ENCODE data around the gene PYY. TPM values are rescaled to one million over a fixed set of nuclear protein-coding genes. Genes with fewer than 3 reads are reported as not detected.
"Not testable (repeated sequence)": the region's sequence is repeated elsewhere in the genome, so short reads cannot be mapped to it uniquely, and the experiment has no call there.

Gene PYY
- total and polyA plus RNA-seq, 3 experiments from 2014 or later = not detected

GRCh38 chr17:43949781-43950180 lies 4.0 kb downstream of the PYY start:
- ChIA-PET POLR2A (no interaction called here), CTCF (interaction anchor here (0.6 kb wide), 1 partner anchor 123 kb away, joined by 3 read pairs; no protein-coding TSS in a partner anchor)
- no peak overlapping the region for H3K4me3 ChIP-seq (ENCODE audit: low read length)
- peaks cover 0 to 13% (median 2%) of the 10 kb centered on the region in 3 donors for H3K4me1 Mint-ChIP-seq
- H3K27ac Mint-ChIP-seq = no peak overlapping the region
- DNase-seq = no peak
- H3K4me1 ChIP-seq (ENCODE audit: insufficient read depth, low read length) = no peaks in the 10 kb centered on the region
- no peak overlapping the region for H3K27ac ChIP-seq (ENCODE audit: low read depth, low read length)
- peaks cover 0 to 4% (median 0%) of the 10 kb centered on the region in 3 donors for H3K36me3 Mint-ChIP-seq
- no peaks in the 10 kb centered on the region for H3K9me3 Mint-ChIP-seq
- no peak overlapping the region for H3K4me3 Mint-ChIP-seq
- peaks cover 24% of the 10 kb centered on the region for H3K27me3 ChIP-seq (ENCODE audit: insufficient read depth, low read length, poor library complexity, severe bottlenecking)
- peaks cover 34 to 62% of the 10 kb centered on the region in 2 donors for H3K27me3 Mint-ChIP-seq
- H3K36me3 ChIP-seq (ENCODE audit: insufficient read depth, low read length) = no peaks in the 10 kb centered on the region
- H3K9me3 ChIP-seq (ENCODE audit: low read length) = no peaks in the 10 kb centered on the region

- peaks cover 11% of the 10 kb centered on the region for H3K27me3 ChIP-seq (ENCODE audit: insufficient read depth, low read length, poor library complexity, severe bottlenecking)
- Mint-ChIP-seq H3K27me3 (peaks cover 23 to 40% of the 10 kb centered on the region in 2 donors), H3K27ac (no peak overlapping the region), H3K4me1 (peaks cover 0 to 3% (median 0%) of the 10 kb centered on the region in 3 donors), H3K9me3 (no peaks in the 10 kb centered on the region), H3K4me3 (no peak overlapping the region), H3K36me3 (peaks cover 0 to 4% (median 0%) of the 10 kb centered on the region in 3 donors)
- H3K4me3 ChIP-seq (ENCODE audit: low read length) = no peak overlapping the region
- no peak for DNase-seq
- no peaks in the 10 kb centered on the region for H3K4me1 ChIP-seq (ENCODE audit: insufficient read depth, low read length)
- H3K36me3 ChIP-seq (ENCODE audit: insufficient read depth, low read length) = no peaks in the 10 kb centered on the region
- POLR2A ChIA-PET = no interaction called here
- H3K27ac ChIP-seq (ENCODE audit: low read depth, low read length) = no peak overlapping the region
- CTCF ChIA-PET = interaction anchor here (0.5 to 1.7 kb wide), 5 partner anchors 27 to 97 kb away, joined by 3 to 5 read pairs (median 3); no protein-coding TSS in a partner anchor
- H3K9me3 ChIP-seq (ENCODE audit: low read length) = no peaks in the 10 kb centered on the region
Measured at GRCh38 chr17:43946781-43947180, 7.0 kb downstream of the PYY start.

GRCh38 chr17:43945074-43945829 lies 8.5 kb downstream of the PYY start:
- no peak overlapping the region for H3K27ac Mint-ChIP-seq
- Histone ChIP-seq H3K27me3 (ENCODE audit: insufficient read depth, low read length, poor library complexity, severe bottlenecking) (peaks cover 5% of the 10 kb centered on the region), H3K4me3 (ENCODE audit: low read length) (no peak overlapping the region), H3K36me3 (ENCODE audit: insufficient read depth, low read length) (no peaks in the 10 kb centered on the region), H3K27ac (ENCODE audit: low read depth, low read length) (no peak overlapping the region), H3K9me3 (ENCODE audit: low read length) (no peaks in the 10 kb centered on the region), H3K4me1 (ENCODE audit: insufficient read depth, low read length) (no peaks in the 10 kb centered on the region)
- no peaks in the 10 kb centered on the region for H3K9me3 Mint-ChIP-seq
- no peak overlapping the region for H3K4me3 Mint-ChIP-seq
- H3K27me3 Mint-ChIP-seq = peaks cover 8 to 27% of the 10 kb centered on the region in 2 donors
- no peak for DNase-seq
- no peaks in the 10 kb centered on the region for H3K4me1 Mint-ChIP-seq
- ChIA-PET CTCF (interaction anchor here (1.1 to 2.5 kb wide), 4 partner anchors 50 to 179 kb away, joined by 3 to 16 read pairs (median 6); partner anchors contain the start of gene HDAC5), POLR2A (no interaction called here)
- no peaks in the 10 kb centered on the region for H3K36me3 Mint-ChIP-seq

GRCh38 chr17:43942051-43942685 lies 11.6 kb downstream of the PYY start, which contains the start of gene PPY:
PPY (minus strand) TSS chr17:43942476; CDS start chr17:43941654, 822 bp downstream.
- ChIA-PET POLR2A (no interaction called here), CTCF (interaction anchor here (2.0 to 2.6 kb wide), 3 partner anchors 17 to 99 kb away, joined by 7 to 40 read pairs (median 15); partner anchors contain the start of gene MPP2)
- Histone ChIP-seq H3K27me3 (ENCODE audit: insufficient read depth, low read length, poor library complexity, severe bottlenecking) (no peaks in the 10 kb centered on the region), H3K4me1 (ENCODE audit: insufficient read depth, low read length) (no peaks in the 10 kb centered on the region), H3K27ac (ENCODE audit: low read depth, low read length) (no peak within 1 kb of the TSS), H3K9me3 (ENCODE audit: low read length) (no peaks in the 10 kb centered on the region), H3K36me3 (ENCODE audit: insufficient read depth, low read length) (no peaks in the 10 kb centered on the region), H3K4me3 (ENCODE audit: low read length) (no peak within 1 kb of the TSS)
- Mint-ChIP-seq H3K27me3 (peaks cover 9 to 13% of the 10 kb centered on the region in 2 donors), H3K27ac (peak within 1 kb of the TSS in 1 of 8 donors; percentile 24), H3K4me3 (peak within 1 kb of the TSS in 1 of 7 donors; percentile 36), H3K9me3 (no peaks in the 10 kb centered on the region), H3K36me3 (no peaks in the 10 kb centered on the region), H3K4me1 (peaks cover 6 to 20% (median 8%) of the 10 kb centered on the region in 3 donors)
- DNase-seq = no peak

- Histone ChIP-seq H3K4me1 (ENCODE audit: insufficient read depth, low read length) (no peaks in the 10 kb centered on the region), H3K27me3 (ENCODE audit: insufficient read depth, low read length, poor library complexity, severe bottlenecking) (no peaks in the 10 kb centered on the region), H3K4me3 (ENCODE audit: low read length) (no peak overlapping the region), H3K27ac (ENCODE audit: low read depth, low read length) (no peak overlapping the region), H3K9me3 (ENCODE audit: low read length) (no peaks in the 10 kb centered on the region), H3K36me3 (ENCODE audit: insufficient read depth, low read length) (no peaks in the 10 kb centered on the region)
- no peak for DNase-seq
- no peak overlapping the region for H3K27ac Mint-ChIP-seq
- ChIA-PET POLR2A (no interaction called here), CTCF (interaction anchor here (1.4 kb wide), 1 partner anchor 126 kb away, joined by 3 read pairs; the partner anchor contains the start of gene LSM12)
- peaks cover 6 to 21% (median 9%) of the 10 kb centered on the region in 3 donors for H3K4me1 Mint-ChIP-seq
- no peaks in the 10 kb centered on the region for H3K36me3 Mint-ChIP-seq
- H3K9me3 Mint-ChIP-seq = no peaks in the 10 kb centered on the region
- no peak overlapping the region for H3K4me3 Mint-ChIP-seq
- peaks cover 6 to 11% of the 10 kb centered on the region in 2 donors for H3K27me3 Mint-ChIP-seq
Measured at GRCh38 chr17:43940630-43941029, 13.1 kb downstream of the PYY start.

GRCh38 chr17:43939886-43940285 lies 13.9 kb downstream of the PYY start:
- Mint-ChIP-seq H3K27ac (no peak overlapping the region), H3K36me3 (no peaks in the 10 kb centered on the region), H3K27me3 (peaks cover 6 to 8% of the 10 kb centered on the region in 2 donors), H3K9me3 (no peaks in the 10 kb centered on the region), H3K4me1 (peaks cover 6 to 21% (median 9%) of the 10 kb centered on the region in 3 donors), H3K4me3 (peak overlapping the region in 1 of 7 donors; percentile 3)
- Histone ChIP-seq H3K36me3 (ENCODE audit: insufficient read depth, low read length) (no peaks in the 10 kb centered on the region), H3K4me3 (ENCODE audit: low read length) (no peak overlapping the region), H3K4me1 (ENCODE audit: insufficient read depth, low read length) (no peaks in the 10 kb centered on the region), H3K9me3 (ENCODE audit: low read length) (no peaks in the 10 kb centered on the region), H3K27me3 (ENCODE audit: insufficient read depth, low read length, poor library complexity, severe bottlenecking) (no peaks in the 10 kb centered on the region), H3K27ac (ENCODE audit: low read depth, low read length) (no peak overlapping the region)
- no peak for DNase-seq
- CTCF ChIA-PET = interaction anchor here (1.4 kb wide), 1 partner anchor 126 kb away, joined by 3 read pairs; the partner anchor contains the start of gene LSM12
- POLR2A ChIA-PET = no interaction called here

- Mint-ChIP-seq H3K4me1 (peaks cover 6 to 21% (median 9%) of the 10 kb centered on the region in 3 donors), H3K4me3 (peak overlapping the region in 6 of 7 donors; percentile 3 to 74 (median 38)), H3K27ac (peak overlapping the region in 2 of 8 donors; percentile 17)
- H3K9me3 ChIP-seq (ENCODE audit: low read length); H3K27me3 Mint-ChIP-seq; H3K27ac ChIP-seq (ENCODE audit: low read depth, low read length); POLR2A ChIA-PET; H3K36me3 Mint-ChIP-seq; H3K9me3 Mint-ChIP-seq; H3K36me3 ChIP-seq (ENCODE audit: insufficient read depth, low read length); H3K27me3 ChIP-seq (ENCODE audit: insufficient read depth, low read length, poor library complexity, severe bottlenecking); H3K4me1 ChIP-seq (ENCODE audit: insufficient read depth, low read length); H3K4me3 ChIP-seq (ENCODE audit: low read length); DNase-seq: not testable (repeated sequence)
- CTCF ChIA-PET = interaction anchor here (1.4 kb wide), 1 partner anchor 127 kb away, joined by 3 read pairs; the partner anchor contains the start of gene LSM12
Measured at GRCh38 chr17:43939452-43939851, 14.3 kb downstream of the PYY start.

GRCh38 chr17:43938838-43939182 lies 14.9 kb downstream of the PYY start:
- POLR2A ChIA-PET = no interaction called here
- no peaks in the 10 kb centered on the region for H3K4me1 ChIP-seq (ENCODE audit: insufficient read depth, low read length)

More at GRCh38 chr17:43938838-43939182, 14.9 kb downstream of the PYY start:
- no peaks in the 10 kb centered on the region for H3K9me3 ChIP-seq (ENCODE audit: low read length)
- Mint-ChIP-seq H3K27me3 (peaks cover 5 to 8% of the 10 kb centered on the region in 2 donors), H3K27ac (peak overlapping the region in 1 of 8 donors; percentile 42), H3K9me3 (no peaks in the 10 kb centered on the region), H3K36me3 (no peaks in the 10 kb centered on the region), H3K4me1 (peaks cover 6 to 21% (median 9%) of the 10 kb centered on the region in 3 donors), H3K4me3 (peak overlapping the region in 4 of 7 donors; percentile 20 to 61 (median 53))
- no peaks in the 10 kb centered on the region for H3K27me3 ChIP-seq (ENCODE audit: insufficient read depth, low read length, poor library complexity, severe bottlenecking)
- no peak overlapping the region for H3K4me3 ChIP-seq (ENCODE audit: low read length)
- no peaks in the 10 kb centered on the region for H3K36me3 ChIP-seq (ENCODE audit: insufficient read depth, low read length)
- CTCF ChIA-PET = interaction anchor here (1.1 to 1.6 kb wide), 4 partner anchors 29 to 246 kb away, joined by 3 to 8 read pairs (median 5); no protein-coding TSS in a partner anchor
- DNase-seq = no peak
- H3K27ac ChIP-seq (ENCODE audit: low read depth, low read length) = no peak overlapping the region
